ENCODE data around the gene TRMU. TPM values are rescaled to one million over a fixed set of nuclear protein-coding genes. Genes with fewer than 3 reads are reported as not detected.

The TRMU gene
- total and polyA plus RNA-seq, 2 of the 4 experiments (the other 2 are of a cell fraction) = 19.0 to 36.4 TPM

- in situ Hi-C loops (cut with MboI; ENCODE audit: low sequenced_read_pairs) = no loop called here
- TF ChIP-seq RFX5 (IDR thresholded peaks at IDR 0.05; ENCODE audit: low read depth, low read length) = no peak
- no peak for TF ChIP-seq CHD1 (IDR thresholded peaks at IDR 0.05; ENCODE audit: low read depth, low read length)
- no peak for TF ChIP-seq BHLHE40 (IDR thresholded peaks at IDR 0.05; ENCODE audit: low read depth, low read length)
- TF ChIP-seq RAD21 (IDR thresholded peaks at IDR 0.05; ENCODE audit: low read length) = no peak
- TF ChIP-seq MAFK (IDR thresholded peaks at IDR 0.05; ENCODE audit: low read depth, low read length) = no peak
- TF ChIP-seq CEBPB (IDR thresholded peaks at IDR 0.05; ENCODE audit: low read depth, low read length) = no peak
- TF ChIP-seq, protein P1, sequence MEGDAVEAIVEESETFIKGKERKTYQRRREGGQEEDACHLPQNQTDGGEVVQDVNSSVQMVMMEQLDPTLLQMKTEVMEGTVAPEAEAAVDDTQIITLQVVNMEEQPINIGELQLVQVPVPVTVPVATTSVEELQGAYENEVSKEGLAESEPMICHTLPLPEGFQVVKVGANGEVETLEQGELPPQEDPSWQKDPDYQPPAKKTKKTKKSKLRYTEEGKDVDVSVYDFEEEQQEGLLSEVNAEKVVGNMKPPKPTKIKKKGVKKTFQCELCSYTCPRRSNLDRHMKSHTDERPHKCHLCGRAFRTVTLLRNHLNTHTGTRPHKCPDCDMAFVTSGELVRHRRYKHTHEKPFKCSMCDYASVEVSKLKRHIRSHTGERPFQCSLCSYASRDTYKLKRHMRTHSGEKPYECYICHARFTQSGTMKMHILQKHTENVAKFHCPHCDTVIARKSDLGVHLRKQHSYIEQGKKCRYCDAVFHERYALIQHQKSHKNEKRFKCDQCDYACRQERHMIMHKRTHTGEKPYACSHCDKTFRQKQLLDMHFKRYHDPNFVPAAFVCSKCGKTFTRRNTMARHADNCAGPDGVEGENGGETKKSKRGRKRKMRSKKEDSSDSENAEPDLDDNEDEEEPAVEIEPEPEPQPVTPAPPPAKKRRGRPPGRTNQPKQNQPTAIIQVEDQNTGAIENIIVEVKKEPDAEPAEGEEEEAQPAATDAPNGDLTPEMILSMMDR (conservative IDR thresholded peaks at IDR 0.05; ENCODE audit: low read depth, low read length) = no peak
- no peak for TF ChIP-seq ELK1 (IDR thresholded peaks at IDR 0.05; ENCODE audit: borderline replicate concordance, low read depth, low read length)
- no peak for TF ChIP-seq POLR2A (IDR thresholded peaks at IDR 0.05; ENCODE audit: low read depth, low read length)
- no peak for TF ChIP-seq FOS (IDR thresholded peaks at IDR 0.05; ENCODE audit: low read depth, low read length)
- TF ChIP-seq NFE2L2 (IDR thresholded peaks at IDR 0.05; ENCODE audit: low read depth, low read length) = no peak
- no peak for TF ChIP-seq MXI1 (IDR thresholded peaks at IDR 0.05; ENCODE audit: borderline replicate concordance, low read depth, low read length)
- ATAC-seq (ENCODE audit: low read depth) = no peak
These were observed 65.9 kb downstream of the TRMU start for GRCh38 chr22:46401370-46401769.

More at GRCh38 chr22:46401370-46401769, 65.9 kb downstream of the TRMU start:
- H3K79me1 ChIP-seq (ENCODE audit: low read depth in 1 of 2, low read length in 2 of 2) = no peaks in the 10 kb centered on the region
- no peak for DNase-seq
- H3K9ac ChIP-seq (ENCODE audit: low read depth, low read length) = no peak overlapping the region
- no peak overlapping the region for H2AK5ac ChIP-seq (ENCODE audit: low read depth, low read length)
- no peak overlapping the region for H3K14ac ChIP-seq (replicated peaks; ENCODE audit: low read depth, low read length)
- CTCF ChIA-PET = no interaction called here
- no peak overlapping the region for H4K5ac ChIP-seq (ENCODE audit: low read depth, low read length)
- H3K4me1 ChIP-seq (ENCODE audit: control insufficient read depth, insufficient read depth, low read length) = no peaks in the 10 kb centered on the region
- no peak overlapping the region for H2AFZ ChIP-seq (replicated peaks; ENCODE audit: low read length, poor library complexity)
- H3K4me3 ChIP-seq (ENCODE audit: insufficient read depth, low read depth, low read length) = no peak overlapping the region
- no peaks in the 10 kb centered on the region for H3K9me3 ChIP-seq (ENCODE audit: control insufficient read depth, insufficient read depth, low read length)
- H3K18ac ChIP-seq (ENCODE audit: low read depth, low read length) = no peak overlapping the region
- intact Hi-C loops (cut with micrococcal nuclease) (no loop called here), dilution Hi-C loops (cut with HindIII; ENCODE audit: low sequenced_read_pairs, unreplicated experiment) (no loop called here)
- H3K4ac ChIP-seq (ENCODE audit: low read depth, low read length) = no peak overlapping the region
- 92% methylated on average over 5 of the region's 10 CpGs; no CpG with 5 or more reads in 1 of the 2 experiments for WGBS, 2 experiments (ENCODE audit: extremely low coverage in 2 of 2, insufficient read length in 1 of 2)
- no peaks in the 10 kb centered on the region for H4K20me1 ChIP-seq (ENCODE audit: insufficient read depth, low read length)
- no peak overlapping the region for H2BK15ac ChIP-seq (ENCODE audit: low read depth, low read length)
- no peak overlapping the region for H3K23ac ChIP-seq (ENCODE audit: low read depth, low read length)
- POLR2A ChIA-PET (ENCODE audit: unreplicated experiment) = no interaction called here
- H2BK120ac ChIP-seq (ENCODE audit: low read depth, low read length) = no peak overlapping the region
- no peak overlapping the region for H2BK5ac ChIP-seq (ENCODE audit: low read depth, low read length, poor library complexity, severe bottlenecking)
- H4K91ac ChIP-seq (ENCODE audit: insufficient read depth, low read depth, low read length) = no peak overlapping the region
- H3K27me3 ChIP-seq (ENCODE audit: control insufficient read depth, insufficient read depth, low read length) = peaks cover 16% of the 10 kb centered on the region
- H4K8ac ChIP-seq (ENCODE audit: low read depth in 2 of 2, low read length in 2 of 2) = no peak overlapping the region
- H3K4me2 ChIP-seq (ENCODE audit: low read depth, low read length) = no peak overlapping the region
- H3K36me3 ChIP-seq (ENCODE audit: control insufficient read depth, insufficient read depth, low read length) = no peaks in the 10 kb centered on the region
- H3K56ac ChIP-seq (ENCODE audit: extremely low read depth, insufficient read depth, low read length) = no peak overlapping the region
- no TSS peak for BruUV-seq (replicated peaks)
- H3K9me1 ChIP-seq (ENCODE audit: insufficient read depth, low read length) = no peaks in the 10 kb centered on the region; the same call in 1 of the 2 replicates
- no peak overlapping the region for H3K27ac ChIP-seq (ENCODE audit: insufficient read depth, low read length)
- H2AK9ac ChIP-seq (replicated peaks; ENCODE audit: low read depth, low read length, poor library complexity) = no peak overlapping the region
- no peak overlapping the region for H2BK20ac ChIP-seq (ENCODE audit: low read depth, low read length)
